K562 (cell line): ENCODE data around the gene PYGB. TPM values are rescaled to one million over a fixed set of nuclear protein-coding genes. Genes with fewer than 3 reads are reported as not detected.

Experiments used
- ATAC-seq: fragments of 200-7000 bp; cut with Tn5 transposase; 3 replicates; pipeline ENCODE4 v1.9.1; 2020; ENCODE audit warnings: moderate library complexity
- BruUV-seq: library from RNA; stranded (reverse); fragments of 400-500 nt; replicated peaks from 2 replicates; lab custom pipeline; 2021; lab: Mats Ljungman, UMichigan
- CTCF ChIA-PET: fragments of 300-600 bp; formaldehyde crosslinking; extraction: SDS; loops from one replicate; lab custom pipeline; 2021; ENCODE audit warnings: low intra/inter-chr PET ratio; lab: Yijun Ruan, JAX
- POLR2A ChIA-PET: fragments of 300-600, 350-650 bp; sonication (Branson Sonifier 250); formaldehyde crosslinking; extraction: SDS; loops from one replicate; lab custom pipeline; 2021; ENCODE audit warnings: antibody characterized with exemption, inconsistent platforms; lab: Yijun Ruan, JAX
- DNase-seq, 4 experiments: peaks; one replicate each; pipeline versions ENCODE4 v3.0.0 to v3.0.0-alpha.2; 2011 to 2018; ENCODE audit warnings: low spot score in 3 of 4, mixed read lengths in 3 of 4; ENCODE audit errors: extremely low read depth in 1 of 4
- FAIRE-seq: peaks from 2 replicates; lab custom pipeline; 2011; peaks lifted over from hg19 to GRCh38; lab: Jason Lieb, UNC
- H2AFZ ChIP-seq: 2 replicates; pipeline ENCODE4 v1.6.0; 2011; ENCODE audit warnings: low read depth, low read length, control low read depth, inconsistent platforms
- H3K27ac ChIP-seq: fragments of 200-600 bp; 3 replicates; pipeline ENCODE4 v1.8.0; 2011; ENCODE audit warnings: low read depth, mild to moderate bottlenecking, control low read depth, inconsistent platforms, low read length, moderate library complexity, mixed read lengths; ENCODE audit errors: extremely low read depth
- H3K27me3 ChIP-seq, 2 experiments: fragments of 300-600 bp in 1 of 2; 2 replicates in 1 of 2; 3 replicates in 1 of 2; pipeline versions ENCODE4 v1.6.0 to v1.8.0; 2011; ENCODE audit warnings: inconsistent platforms in 2 of 2, low read length in 2 of 2, mild to moderate bottlenecking in 1 of 2, mixed read lengths in 1 of 2, moderate library complexity in 1 of 2; ENCODE audit not compliant: control insufficient read depth in 2 of 2, insufficient read depth in 2 of 2
- H3K36me3 ChIP-seq: fragments of 300-600 bp; 3 replicates; pipeline ENCODE4 v1.8.0; 2011; ENCODE audit warnings: mild to moderate bottlenecking, low read length, inconsistent platforms; ENCODE audit not compliant: control insufficient read depth, insufficient read depth
- H3K4me1 ChIP-seq, 2 experiments: fragments of 200-600 bp in 1 of 2; replicated peaks in 1 of 2; 2 replicates in 1 of 2; 3 replicates in 1 of 2; pipeline versions ENCODE4 v1.5.1 to v1.8.0; 2011; ENCODE audit warnings: inconsistent platforms in 2 of 2, low read length in 2 of 2, mild to moderate bottlenecking in 1 of 2, mixed read lengths in 1 of 2, moderate library complexity in 1 of 2; ENCODE audit not compliant: control insufficient read depth in 2 of 2, insufficient read depth in 2 of 2
- H3K4me2 ChIP-seq: 2 replicates; pipeline ENCODE4 v1.6.1; 2011; ENCODE audit warnings: low read length, control low read depth, inconsistent platforms, mixed read lengths; ENCODE audit not compliant: insufficient read depth
- H3K4me3 ChIP-seq: fragments of 200-600 bp; sonication (generic), shearing (Covaris generic); 2 replicates; pipeline ENCODE4 v1.5.1; 2016; ENCODE audit warnings: control low read depth, inconsistent platforms
- H3K79me2 ChIP-seq: fragments of 200-600 bp; 3 replicates; pipeline ENCODE4 v1.8.0; 2011; ENCODE audit warnings: low read length, inconsistent platforms; ENCODE audit not compliant: control insufficient read depth, insufficient read depth
- H3K9ac ChIP-seq, 2 experiments: 2 replicates each; pipeline versions ENCODE4 v1.6.0 to v1.6.1; 2011; ENCODE audit warnings: low read depth in 2 of 2, low read length in 2 of 2, control low read depth in 1 of 2, inconsistent platforms in 1 of 2, mild to moderate bottlenecking in 1 of 2, mixed read lengths in 1 of 2; ENCODE audit not compliant: insufficient read depth in 1 of 2
- H3K9me1 ChIP-seq: one replicate; pipeline ENCODE4 v1.6.0; 2011; ENCODE audit warnings: inconsistent platforms, mild to moderate bottlenecking, low read length, moderate library complexity; ENCODE audit not compliant: control insufficient read depth, insufficient read depth
- H3K9me3 ChIP-seq: replicated peaks from 2 replicates; pipeline ENCODE4 v1.5.1; 2011; ENCODE audit warnings: low read depth, low read length, inconsistent platforms; ENCODE audit not compliant: control insufficient read depth, insufficient read depth
- H4K20me1 ChIP-seq: replicated peaks from 2 replicates; pipeline ENCODE4 v1.6.1; 2011; ENCODE audit warnings: low read length, inconsistent platforms, mixed read lengths; ENCODE audit not compliant: control insufficient read depth, insufficient read depth
- ELF4 ChIP-seq: fragments of 450-650 bp; formaldehyde crosslinking; IDR thresholded peaks from 2 replicates; pipeline ENCODE4 v1.4.0; 2022; ENCODE audit warnings: missing genetic modification characterization
- THRB ChIP-seq: fragments of 450-650 bp; formaldehyde crosslinking; conservative IDR thresholded peaks from 2 replicates; pipeline ENCODE4 v1.4.0; 2022; ENCODE audit warnings: mild to moderate bottlenecking, missing genetic modification characterization
- WGBS: fragments of 100-300 bp; shearing (Covaris generic); methylation state at CpG from one replicate; pipeline ENCODE4 v1.1.6; 2016; ENCODE audit warnings: low coverage, mixed read lengths; ENCODE audit not compliant: insufficient coverage; ENCODE audit errors: missing lambda C conversion rate; 5-methylcytosine and 5-hydroxymethylcytosine counted together
- in situ Hi-C: fragments of 300-500 bp; cut with MboI; formaldehyde crosslinking; loops from 4 replicates; pipeline ENCODE4 v1.15.0; 2018; ENCODE audit warnings: inconsistent platforms, mixed read lengths
- intact Hi-C: fragments of 100-400 bp; cut with micrococcal nuclease; formaldehyde crosslinking; loops from 2 replicates; pipeline ENCODE4 v1.14.2; 2022
- polyA plus RNA-seq, 8 experiments: library from polyadenylated mRNA; depleted of rRNA in 4 of 8; stranded (reverse) in 5 of 8; unstranded in 3 of 8; fragments of >200 nt; fragmentation: Nextera tagmentation in 2 of 8; fragmentation: Illumina TruSeq in 1 of 8; extraction: Ambion mirVana in 2 of 8; extraction: Trizol in 1 of 8; gene quantifications; 2 replicates each; pipeline versions ENCODE4 v1.2.1 to v1.2.3, GENCODE V29; 2011 to 2014; ENCODE audit warnings: inconsistent platforms in 1 of 8, missing spikeins in 1 of 8
- total RNA-seq, 7 experiments: library from RNA; depleted of rRNA in 6 of 7; stranded (reverse); fragments of >200 nt in 6 of 7; fragmentation: Illumina TruSeq in 2 of 7; extraction: Trizol in 2 of 7; gene quantifications; 2 replicates each; pipeline versions ENCODE4 v1.2.1 to v1.2.3, GENCODE V29; 2011 to 2021; ENCODE audit warnings: low replicate concordance in 1 of 7
- TF ChIP-seq, protein P1 (sequence below): fragments of 450-650 bp; formaldehyde crosslinking; IDR thresholded peaks from 2 replicates; pipeline ENCODE4 v1.4.0; 2022; ENCODE audit warnings: missing genetic modification characterization

PYGB gene
- total and polyA plus RNA-seq, 9 of the 15 experiments (the other 6 are each of a cell fraction or from before 2014, with no cell fraction given), result 0.34 to 18.0 (median 9.8) TPM

DNA sequence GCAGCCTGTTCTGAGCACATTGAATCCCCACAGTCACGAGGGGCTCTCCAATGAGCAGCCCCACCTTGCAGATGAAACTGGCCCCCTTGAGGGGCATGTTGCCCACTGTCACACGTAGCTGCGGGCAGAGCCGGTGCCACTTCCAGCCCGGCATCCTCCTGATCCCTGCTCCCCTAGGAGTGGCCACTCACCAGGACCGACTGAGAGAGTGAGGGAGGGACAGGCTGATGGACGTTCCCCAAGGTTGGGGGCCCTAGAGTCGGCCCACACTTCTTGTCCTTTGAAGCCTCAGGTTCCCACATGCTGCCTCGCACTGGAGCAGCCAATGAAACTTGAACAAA is 41.9 kb upstream of the PYGB start (continued):
- TF ChIP-seq, protein P1, sequence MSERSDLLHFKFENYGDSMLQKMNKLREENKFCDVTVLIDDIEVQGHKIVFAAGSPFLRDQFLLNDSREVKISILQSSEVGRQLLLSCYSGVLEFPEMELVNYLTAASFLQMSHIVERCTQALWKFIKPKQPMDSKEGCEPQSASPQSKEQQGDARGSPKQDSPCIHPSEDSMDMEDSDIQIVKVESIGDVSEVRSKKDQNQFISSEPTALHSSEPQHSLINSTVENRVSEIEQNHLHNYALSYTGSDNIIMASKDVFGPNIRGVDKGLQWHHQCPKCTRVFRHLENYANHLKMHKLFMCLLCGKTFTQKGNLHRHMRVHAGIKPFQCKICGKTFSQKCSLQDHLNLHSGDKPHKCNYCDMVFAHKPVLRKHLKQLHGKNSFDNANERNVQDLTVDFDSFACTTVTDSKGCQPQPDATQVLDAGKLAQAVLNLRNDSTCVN, result no peak

- no peak overlapping the region for H3K4me3 ChIP-seq
- in situ Hi-C loops (no loop called here), intact Hi-C loops (no loop called here)
- H3K9ac ChIP-seq, result no peak overlapping the region
- H3K36me3 ChIP-seq, result peaks cover 12% of the 10 kb centered on the region; the same call in 2 of the 3 replicates
- no peak for FAIRE-seq
- DNase-seq, result no peak
- H3K27ac ChIP-seq, result no peak overlapping the region
- POLR2A ChIA-PET, result no interaction called here
- no peak for TF ChIP-seq ELF4
- no peak for TF ChIP-seq THRB
- BruUV-seq, result no TSS peak
- H2AFZ ChIP-seq, result no peak overlapping the region
- H3K9me3 ChIP-seq, result no peaks in the 10 kb centered on the region
- no peaks in the 10 kb centered on the region for H3K9me1 ChIP-seq
- H3K4me1 ChIP-seq, result peaks cover 0 to 14% of the 10 kb centered on the region in 2 experiments; a peak in 2 of 5 replicates
- CTCF ChIA-PET, result no interaction called here
- H3K27me3 ChIP-seq, result no peaks in the 10 kb centered on the region
- no peak overlapping the region for H3K4me2 ChIP-seq
- H3K79me2 ChIP-seq, result peaks cover 9% of the 10 kb centered on the region; the same call in 2 of the 3 replicates
- H4K20me1 ChIP-seq, result peaks cover 5% of the 10 kb centered on the region; the same call in 1 of the 2 replicates
- WGBS, result 81% methylated on average over 8 of the region's 8 CpGs
- no peak for ATAC-seq
These were observed 41.3 kb upstream of the PYGB start for GRCh38 chr20:25206548-25206947.
